Measurements from ENCODE around the gene PLD4. TPM values are rescaled to one million over a fixed set of nuclear protein-coding genes. Genes with fewer than 3 reads are reported as not detected.

PLD4 gene
- total RNA-seq, 4 donors from 2014 or later, result under 0.01 to 0.37 (median 0.16) TPM; not detected in 1

GRCh38 chr14:104923640-104924420 is 849 bp upstream of the PLD4 start:
- DNase-seq (ENCODE audit: low spot score) (no peak), ATAC-seq (ENCODE audit: low FRiP score) (no peak)
- no peak for TF ChIP-seq CTCF (IDR thresholded peaks at IDR 0.05)

GRCh38 chr14:104925214-104925854 is 655 bp downstream of the PLD4 start:
- ATAC-seq (ENCODE audit: low FRiP score), result no peak
- TF ChIP-seq CTCF (IDR thresholded peaks at IDR 0.05), result no peak
- DNase-seq (ENCODE audit: low spot score), result no peak

GRCh38 chr14:104925855-104926609 is 1.4 kb downstream of the PLD4 start:
- DNase-seq (ENCODE audit: low spot score) (no peak), ATAC-seq (ENCODE audit: low FRiP score) (no peak)
- TF ChIP-seq CTCF (IDR thresholded peaks at IDR 0.05), result no peak

GRCh38 chr14:104926619-104927431 is 2.1 kb downstream of the PLD4 start:
- no peak for TF ChIP-seq CTCF (IDR thresholded peaks at IDR 0.05)
- ATAC-seq (ENCODE audit: low FRiP score) (no peak), DNase-seq (ENCODE audit: low spot score) (no peak)

- DNase-seq (ENCODE audit: low spot score), result no peak
- no peak for TF ChIP-seq CTCF (IDR thresholded peaks at IDR 0.05)
- ATAC-seq (ENCODE audit: low FRiP score), result no peak
Measured at GRCh38 chr14:104927432-104927816, 2.7 kb downstream of the PLD4 start.

- no peak for ATAC-seq (ENCODE audit: low FRiP score)
- DNase-seq (ENCODE audit: low spot score), result no peak
- TF ChIP-seq CTCF (IDR thresholded peaks at IDR 0.05), result no peak
Measured at GRCh38 chr14:104927901-104928300, 3.2 kb downstream of the PLD4 start.

Data from omental fat pad (tissue), 4 donors.